Epithelial cell of proximal tubule (primary cell): Measurements from ENCODE around the gene MOSMO. TPM values are rescaled to one million over a fixed set of nuclear protein-coding genes. Genes with fewer than 3 reads are reported as not detected.
A peak's percentile ranks its signal among the peaks of the same experiment; 100 is the strongest.
"Not testable (repeated sequence)": the region's sequence is repeated elsewhere in the genome, so short reads cannot be mapped to it uniquely, and the experiment has no call there.

Experiments
- DNase-seq: peaks from one replicate; pipeline ENCODE4 v3.0.0-alpha.2; 2011; ENCODE audit warnings: low read depth
- H3K4me3 ChIP-seq: 2 replicates; pipeline ENCODE4 v1.5.1; 2011; ENCODE audit warnings: low read depth, mild to moderate bottlenecking, low read length
- total RNA-seq: library from RNA; depleted of rRNA; stranded (reverse); fragments of >200 nt; gene quantifications from 2 replicates; pipeline ENCODE4 v1.2.3, GENCODE V29; 2015
- TF ChIP-seq, protein P1 (sequence below): conservative IDR thresholded peaks from 2 replicates; pipeline ENCODE4 v1.5.1; 2012; ENCODE audit warnings: low read depth, mild to moderate bottlenecking, low read length

Gene MOSMO
- total RNA-seq, 1 donor from 2014 or later: 2.4 TPM

DNA sequence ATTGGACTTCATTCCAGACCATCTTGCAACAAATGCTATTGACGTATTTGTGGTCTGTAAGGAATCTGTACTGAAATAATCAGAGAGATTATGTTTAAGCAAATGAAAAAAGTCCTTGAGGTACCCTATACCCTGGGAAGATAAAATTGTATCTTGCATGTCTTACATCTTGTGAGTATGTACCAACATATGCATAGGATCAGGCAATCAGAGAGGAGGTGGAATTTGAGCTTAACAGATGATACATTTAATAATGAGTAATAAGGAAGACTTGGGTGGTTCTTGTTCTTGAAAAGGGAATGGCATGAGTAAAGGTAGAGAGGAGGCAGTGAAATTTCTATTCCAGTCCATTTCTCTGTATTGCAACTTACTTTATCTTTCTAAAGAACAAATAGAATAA is 10.6 kb downstream of the MOSMO start:
- no peak for DNase-seq
- TF ChIP-seq, protein P1, sequence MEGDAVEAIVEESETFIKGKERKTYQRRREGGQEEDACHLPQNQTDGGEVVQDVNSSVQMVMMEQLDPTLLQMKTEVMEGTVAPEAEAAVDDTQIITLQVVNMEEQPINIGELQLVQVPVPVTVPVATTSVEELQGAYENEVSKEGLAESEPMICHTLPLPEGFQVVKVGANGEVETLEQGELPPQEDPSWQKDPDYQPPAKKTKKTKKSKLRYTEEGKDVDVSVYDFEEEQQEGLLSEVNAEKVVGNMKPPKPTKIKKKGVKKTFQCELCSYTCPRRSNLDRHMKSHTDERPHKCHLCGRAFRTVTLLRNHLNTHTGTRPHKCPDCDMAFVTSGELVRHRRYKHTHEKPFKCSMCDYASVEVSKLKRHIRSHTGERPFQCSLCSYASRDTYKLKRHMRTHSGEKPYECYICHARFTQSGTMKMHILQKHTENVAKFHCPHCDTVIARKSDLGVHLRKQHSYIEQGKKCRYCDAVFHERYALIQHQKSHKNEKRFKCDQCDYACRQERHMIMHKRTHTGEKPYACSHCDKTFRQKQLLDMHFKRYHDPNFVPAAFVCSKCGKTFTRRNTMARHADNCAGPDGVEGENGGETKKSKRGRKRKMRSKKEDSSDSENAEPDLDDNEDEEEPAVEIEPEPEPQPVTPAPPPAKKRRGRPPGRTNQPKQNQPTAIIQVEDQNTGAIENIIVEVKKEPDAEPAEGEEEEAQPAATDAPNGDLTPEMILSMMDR: no peak
- H3K4me3 ChIP-seq: no peak overlapping the region

DNA sequence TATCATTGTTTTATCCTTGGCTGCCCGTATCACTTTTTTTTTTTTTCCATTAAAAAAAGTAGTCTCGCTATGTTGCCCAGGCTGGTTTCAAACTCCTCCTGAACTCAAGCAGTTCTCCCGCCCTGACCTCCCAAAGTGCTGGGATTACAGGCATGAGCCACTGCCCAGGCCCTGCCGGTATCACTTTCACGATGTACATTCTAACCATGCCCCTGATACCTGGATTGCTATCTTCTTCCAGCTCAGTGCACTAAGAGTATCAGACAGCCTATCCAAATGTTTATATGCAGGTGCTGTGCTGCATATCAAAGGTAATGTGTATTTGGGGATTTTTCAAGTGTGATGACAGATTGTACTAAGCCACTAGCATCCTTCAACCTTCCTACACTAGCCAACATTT is 14.2 kb downstream of the MOSMO start:
- TF ChIP-seq, protein P1: no peak
- DNase-seq: no peak

DNA sequence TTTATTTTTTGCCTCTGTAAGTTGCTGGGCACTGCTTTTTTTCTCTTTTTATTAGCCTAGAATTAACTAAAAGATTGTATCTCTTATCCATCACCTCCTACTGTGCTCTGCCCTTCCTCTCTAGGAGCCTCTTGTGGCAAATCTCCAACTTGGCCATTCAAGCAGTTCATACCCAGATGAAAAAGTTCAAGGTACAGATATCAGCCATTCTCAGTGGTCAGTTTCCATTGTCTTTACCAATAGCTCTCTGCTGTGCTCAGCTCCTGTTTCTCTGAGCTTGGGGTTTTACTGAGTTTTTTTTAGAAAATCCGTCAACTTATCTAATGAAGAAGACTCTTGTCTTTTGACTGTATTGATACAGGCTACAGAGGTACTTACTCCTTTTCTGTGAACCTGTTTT is 15.6 kb downstream of the MOSMO start:
- no peak overlapping the region for H3K4me3 ChIP-seq
- DNase-seq: peak; percentile 6
- TF ChIP-seq, protein P1: no peak

More for the DNA sequence above, 14.2 kb downstream of the MOSMO start:
- H3K4me3 ChIP-seq: no peak overlapping the region

DNA sequence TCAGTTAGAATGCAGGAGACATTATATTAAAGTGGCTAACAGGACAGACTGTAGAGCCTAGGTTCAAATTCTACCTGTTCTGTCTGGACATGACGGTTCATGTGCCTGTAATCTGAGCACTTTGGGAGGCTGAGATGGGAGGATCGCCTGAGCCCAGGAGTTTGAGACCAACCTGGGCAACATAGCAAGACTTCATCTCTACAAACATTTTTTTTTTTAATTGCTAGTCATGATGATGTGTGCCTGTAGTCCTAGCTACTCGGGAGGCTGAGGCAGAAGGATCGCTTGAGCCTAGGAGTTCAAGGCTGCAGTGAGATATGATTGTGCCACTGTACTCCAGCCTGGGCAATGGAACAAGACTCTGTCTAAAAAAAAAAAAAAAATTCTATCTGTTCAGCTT is 16.9 kb downstream of the MOSMO start:
- not testable (repeated sequence) for DNase-seq, H3K4me3 ChIP-seq

DNA sequence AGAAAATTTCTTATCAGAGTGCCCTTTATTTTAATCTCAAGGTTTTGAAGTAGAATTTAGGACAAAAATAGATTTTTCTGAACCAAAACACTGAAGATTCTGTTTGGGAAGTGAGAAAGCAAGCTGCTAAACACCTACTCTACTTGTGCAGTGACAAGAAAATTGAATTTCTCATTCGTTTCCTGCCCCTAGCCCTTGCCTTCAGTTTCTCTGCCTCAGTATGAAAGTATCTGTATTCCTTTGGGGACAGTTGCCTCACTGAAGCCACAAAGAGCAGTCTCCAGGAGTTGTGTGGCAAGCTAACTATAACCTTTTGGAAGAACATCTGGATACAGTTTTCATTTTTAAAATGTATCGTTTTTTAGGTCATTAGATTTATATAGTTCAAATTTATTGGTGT is 19.7 kb downstream of the MOSMO start:
- DNase-seq: no peak
- TF ChIP-seq, protein P1: no peak
- no peak overlapping the region for H3K4me3 ChIP-seq

DNA sequence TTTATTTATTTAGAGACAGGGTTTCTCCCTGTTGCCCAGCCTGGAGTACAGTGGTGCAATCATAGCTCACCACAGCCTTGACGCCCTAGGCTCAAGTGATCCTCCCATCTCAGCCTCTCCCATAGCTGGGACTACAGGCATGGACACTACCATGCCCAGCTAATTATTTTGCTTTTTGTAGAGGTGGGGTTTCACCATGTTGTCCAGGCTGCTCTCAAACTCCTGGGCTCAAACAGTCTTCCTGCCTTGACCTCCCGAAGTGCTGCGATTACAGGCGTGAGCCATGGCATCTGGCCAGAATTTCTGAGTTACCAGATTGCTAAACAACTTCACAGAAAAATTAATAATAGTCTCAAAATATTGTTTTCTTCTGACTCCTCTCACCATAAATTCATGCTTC is 21.7 kb downstream of the MOSMO start:
- DNase-seq: no peak
- TF ChIP-seq, protein P1: no peak
- no peak overlapping the region for H3K4me3 ChIP-seq

DNA sequence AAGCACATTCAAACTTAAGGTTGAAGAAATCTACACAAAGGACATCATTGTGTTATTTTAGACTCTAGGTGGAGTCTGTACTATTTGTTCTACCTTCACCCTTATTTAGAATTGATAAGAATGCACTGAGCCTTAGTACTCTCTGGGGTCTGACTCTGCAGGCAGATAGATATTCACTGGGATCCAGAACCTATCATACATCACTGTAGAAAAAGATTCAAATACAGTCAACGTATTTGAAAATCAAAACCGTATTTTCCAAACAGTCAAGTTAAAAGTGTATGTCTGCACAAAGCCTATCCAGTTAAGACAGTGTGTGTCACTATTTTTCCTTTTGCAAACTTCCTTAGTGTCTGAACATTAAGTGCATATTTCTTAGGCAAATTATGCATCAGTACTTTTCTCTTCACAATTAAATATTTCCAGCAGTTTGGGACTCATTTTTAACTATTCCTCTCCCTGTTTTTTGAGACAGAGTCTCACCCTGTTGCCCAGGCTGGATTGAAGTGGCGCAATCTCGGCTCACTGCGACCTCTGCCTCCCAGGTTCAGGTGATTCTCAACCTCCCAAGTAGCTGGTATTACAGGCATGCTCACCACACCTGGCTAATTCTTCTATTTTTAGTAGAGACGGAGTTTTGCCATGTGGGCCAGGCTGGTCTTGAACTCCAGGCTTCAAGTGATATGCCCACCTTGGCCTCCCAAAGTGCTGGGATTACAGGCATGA is 22.3 kb downstream of the MOSMO start:
- no peak for DNase-seq
- TF ChIP-seq, protein P1: no peak
- H3K4me3 ChIP-seq: no peak overlapping the region
